K562 (cell line): ENCODE measurements around the gene OOSP3. TPM values are rescaled to one million over a fixed set of nuclear protein-coding genes. Genes with fewer than 3 reads are reported as not detected.
A peak's percentile ranks its signal among the peaks of the same experiment; 100 is the strongest.

Experiments
- ATF7 ChIP-seq: fragments of 450-650 bp; IDR thresholded peaks from 2 replicates; pipeline ENCODE4 v1.7.1; 2014; ENCODE audit warnings: mild to moderate bottlenecking, moderate library complexity
- BCL6 ChIP-seq: fragments of 250-450 bp; sonication (Bioruptor Pico); IDR thresholded peaks from 2 replicates; pipeline ENCODE4 v1.4.0; 2020
- C11orf30 ChIP-seq: fragments of 450-650 bp; IDR thresholded peaks from 2 replicates; pipeline ENCODE4 v1.6.1; 2016; ENCODE audit warnings: low read depth, mild to moderate bottlenecking
- IFI16 ChIP-seq: fragments of 250-450 bp; sonication (Bioruptor Pico); IDR thresholded peaks from 2 replicates; pipeline ENCODE4 v2.1.2; 2022; ENCODE audit warnings: mild to moderate bottlenecking, inconsistent platforms
- KAT7 ChIP-seq: sonication (generic); formaldehyde crosslinking; IDR thresholded peaks from 2 replicates; pipeline ENCODE4 v1.8.0; 2022; ENCODE audit warnings: missing genetic modification reagents, mild to moderate bottlenecking, borderline replicate concordance
- MEF2A ChIP-seq: IDR thresholded peaks from 2 replicates; pipeline ENCODE4 v1.6.1; 2011; ENCODE audit warnings: low read depth, mild to moderate bottlenecking, low read length, moderate library complexity; ENCODE audit not compliant: control insufficient read depth
- NFRKB ChIP-seq: fragments of 450-650 bp; IDR thresholded peaks from 2 replicates; pipeline ENCODE4 v1.6.1; 2016; ENCODE audit warnings: low read depth
- PCBP1 ChIP-seq: fragments of 200-400 bp; formaldehyde crosslinking; IDR thresholded peaks from 2 replicates; pipeline ENCODE4 v1.6.1; 2018; ENCODE audit warnings: mild to moderate bottlenecking, low read depth, low read length; ENCODE audit not compliant: poor library complexity, severe bottlenecking
- RFX7 ChIP-seq: fragments of 250-450 bp; sonication (Bioruptor Pico); IDR thresholded peaks from 2 replicates; pipeline ENCODE4 v1.5.1; 2021; ENCODE audit warnings: mild to moderate bottlenecking
- SAP30 ChIP-seq: fragments of 200-600 bp; sonication (generic); IDR thresholded peaks from 2 replicates; pipeline ENCODE4 v1.6.1; 2012; ENCODE audit warnings: borderline replicate concordance, low read depth, mild to moderate bottlenecking, moderate library complexity, low read length, control low read depth, inconsistent platforms; ENCODE audit not compliant: insufficient read depth, poor library complexity, severe bottlenecking
- SOX6 ChIP-seq: fragments of 450-650 bp; IDR thresholded peaks from 2 replicates; pipeline ENCODE4 v1.6.1; 2014; ENCODE audit warnings: mild to moderate bottlenecking
- TBL1XR1 ChIP-seq, 2 experiments: IDR thresholded peaks; 2 replicates each; pipeline ENCODE4 v1.6.1; 2012; ENCODE audit warnings: improper control_type of control experiment in 2 of 2, low read length in 2 of 2, mild to moderate bottlenecking in 1 of 2
- TCF3 ChIP-seq: sonication (generic); formaldehyde crosslinking; IDR thresholded peaks from 2 replicates; pipeline ENCODE4 v1.4.0; 2020; ENCODE audit warnings: mild to moderate bottlenecking, missing genetic modification reagents
- ZNF232 ChIP-seq: sonication (generic); formaldehyde crosslinking; IDR thresholded peaks from 2 replicates; pipeline ENCODE4 v1.8.0; 2022; ENCODE audit warnings: mild to moderate bottlenecking, missing genetic modification reagents
- ZNF239 ChIP-seq: fragments of 250-450 bp; sonication (Bioruptor Pico); IDR thresholded peaks from 2 replicates; pipeline ENCODE4 v1.4.0; 2020; ENCODE audit warnings: mild to moderate bottlenecking
- ZNF274 ChIP-seq: IDR thresholded peaks from 2 replicates; pipeline ENCODE4 v1.6.1; 2011; ENCODE audit warnings: low read depth, mild to moderate bottlenecking, low read length, moderate library complexity, borderline replicate concordance
- ZNF766 ChIP-seq: fragments of 200-800 bp; sonication (Bioruptor generic); conservative IDR thresholded peaks from 2 replicates; pipeline ENCODE4 v1.6.1; 2016; ENCODE audit warnings: missing genetic modification characterization, missing compliant biosample characterization
- polyA plus RNA-seq, 8 experiments: library from polyadenylated mRNA; depleted of rRNA in 4 of 8; stranded (reverse) in 5 of 8; unstranded in 3 of 8; fragments of >200 nt; fragmentation: Nextera tagmentation in 2 of 8; fragmentation: Illumina TruSeq in 1 of 8; extraction: Ambion mirVana in 2 of 8; extraction: Trizol in 1 of 8; gene quantifications; 2 replicates each; pipeline versions ENCODE4 v1.2.1 to v1.2.3, GENCODE V29; 2011 to 2014; ENCODE audit warnings: inconsistent platforms in 1 of 8, missing spikeins in 1 of 8
- total RNA-seq, 7 experiments: library from RNA; depleted of rRNA in 6 of 7; stranded (reverse); fragments of >200 nt in 6 of 7; fragmentation: Illumina TruSeq in 2 of 7; extraction: Trizol in 2 of 7; gene quantifications; 2 replicates each; pipeline versions ENCODE4 v1.2.1 to v1.2.3, GENCODE V29; 2011 to 2021; ENCODE audit warnings: low replicate concordance in 1 of 7
- TF ChIP-seq, protein P1 (sequence below): fragments of 450-650 bp; formaldehyde crosslinking; IDR thresholded peaks from 2 replicates; pipeline ENCODE4 v1.4.0; 2022; ENCODE audit warnings: mild to moderate bottlenecking, moderate library complexity
- TF ChIP-seq, protein P2 (sequence below), 2 experiments: fragments of 450-650 bp; IDR thresholded peaks; 2 replicates each; pipeline ENCODE4 v1.6.1; 2016; ENCODE audit warnings: mild to moderate bottlenecking in 2 of 2, borderline replicate concordance in 1 of 2, low read depth in 1 of 2, moderate library complexity in 1 of 2
- TF ChIP-seq, protein P3 (sequence below): sonication (generic); formaldehyde crosslinking; IDR thresholded peaks from 2 replicates; pipeline ENCODE4 v1.8.1; 2023; ENCODE audit warnings: mild to moderate bottlenecking, missing genetic modification reagents, moderate library complexity

Gene OOSP3
- total and polyA plus RNA-seq, 9 of the 15 experiments (the other 6 are each of a cell fraction or from before 2014, with no cell fraction given), result 0.09 to 0.32 (median 0.15) TPM; not detected in 6

DNA sequence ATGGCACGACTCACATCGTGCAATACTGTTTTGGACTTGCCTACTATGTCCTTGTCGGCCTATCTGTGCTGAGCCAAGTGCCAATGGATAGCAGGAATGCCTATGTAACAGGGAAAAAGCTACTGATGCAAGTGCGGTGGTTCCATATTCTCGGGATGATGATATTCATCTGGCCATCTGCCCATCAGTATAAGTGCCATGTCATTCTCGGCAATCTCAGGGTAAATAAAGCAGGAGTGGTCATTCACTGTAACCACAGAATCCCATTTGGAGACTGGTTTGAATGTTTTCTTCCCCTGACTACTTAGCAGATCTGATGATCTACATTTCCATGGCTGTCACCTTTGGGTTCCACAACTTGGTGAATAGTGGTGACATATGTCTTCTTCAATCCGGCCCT is 20.1 kb downstream of the OOSP3 start (continued):
- TF ChIP-seq MEF2A, result no peak
- TF ChIP-seq ZNF766 (CRISPR knock-in tag), result no peak
- TF ChIP-seq PCBP1, result no peak
- TF ChIP-seq C11orf30, result peak; percentile 54; the same call in 1 of the 2 replicates
- TF ChIP-seq SOX6, result peak; percentile 27; the same call in 1 of the 2 replicates
- no peak for TF ChIP-seq TBL1XR1 (IDR thresholded peaks at IDR 0.05; ENCODE audit: low read length in 2 of 2)
- no peak for TF ChIP-seq SAP30
- TF ChIP-seq ZNF232 (CRISPR knock-in tag), result no peak
- TF ChIP-seq ATF7, result peak; percentile 36; the same call in 1 of the 2 replicates
- TF ChIP-seq TCF3 (CRISPR knock-in tag), result no peak
- no peak for TF ChIP-seq ZNF239
- no peak for TF ChIP-seq ZNF274
- TF ChIP-seq NFRKB, result no peak
- no peak for TF ChIP-seq BCL6
- TF ChIP-seq, protein P1, sequence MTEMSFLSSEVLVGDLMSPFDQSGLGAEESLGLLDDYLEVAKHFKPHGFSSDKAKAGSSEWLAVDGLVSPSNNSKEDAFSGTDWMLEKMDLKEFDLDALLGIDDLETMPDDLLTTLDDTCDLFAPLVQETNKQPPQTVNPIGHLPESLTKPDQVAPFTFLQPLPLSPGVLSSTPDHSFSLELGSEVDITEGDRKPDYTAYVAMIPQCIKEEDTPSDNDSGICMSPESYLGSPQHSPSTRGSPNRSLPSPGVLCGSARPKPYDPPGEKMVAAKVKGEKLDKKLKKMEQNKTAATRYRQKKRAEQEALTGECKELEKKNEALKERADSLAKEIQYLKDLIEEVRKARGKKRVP, result no peak
- no peak for TF ChIP-seq IFI16 (CRISPR knock-in tag)
- TF ChIP-seq, protein P2, sequence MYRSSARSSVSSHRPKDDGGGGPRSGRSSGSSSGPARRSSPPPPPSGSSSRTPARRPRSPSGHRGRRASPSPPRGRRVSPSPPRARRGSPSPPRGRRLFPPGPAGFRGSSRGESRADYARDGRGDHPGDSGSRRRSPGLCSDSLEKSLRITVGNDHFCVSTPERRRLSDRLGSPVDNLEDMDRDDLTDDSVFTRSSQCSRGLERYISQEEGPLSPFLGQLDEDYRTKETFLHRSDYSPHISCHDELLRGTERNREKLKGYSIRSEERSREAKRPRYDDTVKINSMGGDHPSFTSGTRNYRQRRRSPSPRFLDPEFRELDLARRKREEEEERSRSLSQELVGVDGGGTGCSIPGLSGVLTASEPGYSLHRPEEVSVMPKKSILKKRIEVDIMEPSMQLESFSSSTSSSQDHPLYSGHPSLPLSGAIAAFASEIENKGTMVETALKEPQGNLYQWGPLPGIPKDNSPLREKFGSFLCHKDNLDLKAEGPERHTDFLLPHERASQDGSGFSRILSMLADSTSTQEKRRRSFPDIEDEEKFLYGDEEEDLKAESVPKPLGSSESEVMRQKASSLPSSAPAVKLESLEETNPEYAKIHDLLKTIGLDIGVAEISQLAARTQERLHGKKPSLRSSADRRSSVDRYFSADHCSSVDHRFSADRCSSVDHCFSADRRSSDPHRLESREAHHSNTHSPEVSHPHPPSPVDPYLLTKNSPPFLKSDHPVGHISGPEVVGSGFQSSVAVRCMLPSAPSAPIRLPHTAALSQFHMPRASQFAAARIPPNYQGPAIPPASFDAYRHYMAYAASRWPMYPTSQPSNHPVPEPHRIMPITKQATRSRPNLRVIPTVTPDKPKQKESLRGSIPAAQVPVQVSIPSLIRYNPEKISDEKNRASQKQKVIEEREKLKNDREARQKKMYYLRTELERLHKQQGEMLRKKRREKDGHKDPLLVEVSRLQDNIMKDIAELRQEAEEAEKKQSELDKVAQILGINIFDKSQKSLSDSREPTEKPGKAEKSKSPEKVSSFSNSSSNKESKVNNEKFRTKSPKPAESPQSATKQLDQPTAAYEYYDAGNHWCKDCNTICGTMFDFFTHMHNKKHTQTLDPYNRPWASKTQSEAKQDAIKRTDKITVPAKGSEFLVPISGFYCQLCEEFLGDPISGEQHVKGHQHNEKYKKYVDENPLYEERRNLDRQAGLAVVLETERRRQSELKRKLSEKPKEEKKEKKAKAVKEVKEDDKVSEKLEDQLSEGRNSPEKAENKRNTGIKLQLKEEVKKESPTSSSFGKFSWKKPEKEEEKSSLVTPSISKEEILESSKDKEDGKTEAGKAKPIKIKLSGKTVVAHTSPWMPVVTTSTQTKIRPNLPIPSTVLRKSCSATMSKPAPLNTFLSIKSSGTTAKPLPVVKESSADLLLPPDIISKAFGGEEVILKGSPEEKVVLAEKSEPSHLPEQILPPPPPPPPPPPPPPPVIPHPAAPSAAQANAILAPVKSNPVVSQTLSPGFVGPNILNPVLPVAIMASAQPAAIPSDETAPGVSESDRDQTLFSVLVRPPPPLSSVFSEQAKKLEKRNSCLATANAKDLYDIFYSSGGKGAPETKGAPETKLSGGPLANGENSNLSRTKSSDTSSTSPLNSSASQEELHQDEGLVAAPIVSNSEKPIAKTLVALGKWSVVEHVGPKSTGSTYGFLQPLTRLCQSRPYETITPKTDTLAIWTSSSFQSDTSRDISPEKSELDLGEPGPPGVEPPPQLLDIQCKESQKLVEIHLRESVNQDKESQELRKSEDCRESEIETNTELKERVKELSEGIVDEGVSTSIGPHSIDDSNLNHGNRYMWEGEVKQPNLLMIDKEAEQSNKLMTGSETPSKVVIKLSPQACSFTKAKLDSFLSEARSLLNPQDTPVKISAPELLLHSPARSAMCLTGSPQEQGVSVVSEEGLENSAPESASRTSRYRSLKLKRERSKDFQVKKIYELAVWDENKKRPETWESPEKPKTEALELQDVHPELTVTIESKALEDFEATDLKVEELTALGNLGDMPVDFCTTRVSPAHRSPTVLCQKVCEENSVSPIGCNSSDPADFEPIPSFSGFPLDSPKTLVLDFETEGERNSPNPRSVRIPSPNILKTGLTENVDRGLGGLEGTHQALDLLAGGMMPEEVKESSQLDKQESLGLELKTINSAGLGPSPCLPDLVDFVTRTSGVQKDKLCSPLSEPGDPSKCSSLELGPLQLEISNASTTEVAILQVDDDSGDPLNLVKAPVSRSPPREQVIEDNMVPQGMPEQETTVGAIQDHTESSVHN (IDR thresholded peaks at IDR 0.05; ENCODE audit: borderline replicate concordance in 1 of 2, low read depth in 1 of 2), result peak in 1 of 2 experiments; percentile 56; a peak in 1 of 4 replicates
- TF ChIP-seq, protein P3, sequence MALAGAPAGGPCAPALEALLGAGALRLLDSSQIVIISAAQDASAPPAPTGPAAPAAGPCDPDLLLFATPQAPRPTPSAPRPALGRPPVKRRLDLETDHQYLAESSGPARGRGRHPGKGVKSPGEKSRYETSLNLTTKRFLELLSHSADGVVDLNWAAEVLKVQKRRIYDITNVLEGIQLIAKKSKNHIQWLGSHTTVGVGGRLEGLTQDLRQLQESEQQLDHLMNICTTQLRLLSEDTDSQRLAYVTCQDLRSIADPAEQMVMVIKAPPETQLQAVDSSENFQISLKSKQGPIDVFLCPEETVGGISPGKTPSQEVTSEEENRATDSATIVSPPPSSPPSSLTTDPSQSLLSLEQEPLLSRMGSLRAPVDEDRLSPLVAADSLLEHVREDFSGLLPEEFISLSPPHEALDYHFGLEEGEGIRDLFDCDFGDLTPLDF (CRISPR knock-in tag), result no peak
- no peak for TF ChIP-seq RFX7 (CRISPR knock-in tag)
- no peak for TF ChIP-seq KAT7 (CRISPR knock-in tag)
